ENCODE data around the gene DNAJA4. TPM values are rescaled to one million over a fixed set of nuclear protein-coding genes. Genes with fewer than 3 reads are reported as not detected.

DNAJA4 gene
- total RNA-seq, 2 experiments from 2014 or later = not detected

DNA sequence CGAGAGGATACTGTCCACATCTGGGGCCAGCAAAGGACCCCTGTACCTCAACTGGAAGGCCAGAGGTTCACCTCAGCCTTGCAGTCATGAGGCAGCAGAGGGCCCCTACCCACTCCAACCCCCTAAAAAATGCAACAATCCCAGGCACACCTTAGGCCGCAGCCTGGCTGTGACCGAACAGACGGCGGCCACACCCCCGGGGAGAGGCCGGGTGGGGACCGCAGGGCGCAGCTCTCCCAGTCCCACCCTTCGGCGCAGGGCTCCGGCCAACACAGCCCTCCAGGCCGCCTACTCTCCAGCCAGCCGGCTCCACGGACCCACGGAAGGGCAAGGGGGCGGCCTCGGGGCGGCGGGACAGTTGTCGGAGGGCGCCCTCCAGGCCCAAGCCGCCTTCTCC lies 457 bp upstream of the DNAJA4 start:
- BruUV-seq (replicated peaks) = no TSS peak
- DNase-seq (ENCODE audit: low spot score) = no peak
- intact Hi-C loops (cut with micrococcal nuclease; ENCODE audit: unreplicated experiment) = no loop called here
- Histone ChIP-seq H2AFZ (ENCODE audit: low read length) (no peak overlapping the region), H3K4me1 (ENCODE audit: insufficient read depth, low read length, poor library complexity, severe bottlenecking) (no peaks in the 10 kb centered on the region), H3K36me3 (ENCODE audit: insufficient read depth, low read length) (no peaks in the 10 kb centered on the region), H3K79me2 (ENCODE audit: insufficient read depth, low read depth, low read length) (no peaks in the 10 kb centered on the region), H4K20me1 (ENCODE audit: insufficient read depth, low read length) (no peaks in the 10 kb centered on the region), H3K9me2 (ENCODE audit: insufficient read depth, low read length) (no peaks in the 10 kb centered on the region), H3K4me2 (ENCODE audit: low read length) (no peak overlapping the region), H3K27ac (ENCODE audit: low read depth, low read length, poor library complexity, severe bottlenecking) (no peak overlapping the region), H3K9me3 (ENCODE audit: low read length) (no peaks in the 10 kb centered on the region), H3K4me3 (ENCODE audit: low read depth, low read length, poor library complexity, severe bottlenecking) (no peak overlapping the region)
- ChIA-PET POLR2A (interaction anchor here (0.6 kb wide), 1 partner anchor 184 kb away, joined by 3 read pairs; no protein-coding TSS in a partner anchor), CTCF (ENCODE audit: unreplicated experiment) (no interaction called here)
- TF ChIP-seq, protein P1, sequence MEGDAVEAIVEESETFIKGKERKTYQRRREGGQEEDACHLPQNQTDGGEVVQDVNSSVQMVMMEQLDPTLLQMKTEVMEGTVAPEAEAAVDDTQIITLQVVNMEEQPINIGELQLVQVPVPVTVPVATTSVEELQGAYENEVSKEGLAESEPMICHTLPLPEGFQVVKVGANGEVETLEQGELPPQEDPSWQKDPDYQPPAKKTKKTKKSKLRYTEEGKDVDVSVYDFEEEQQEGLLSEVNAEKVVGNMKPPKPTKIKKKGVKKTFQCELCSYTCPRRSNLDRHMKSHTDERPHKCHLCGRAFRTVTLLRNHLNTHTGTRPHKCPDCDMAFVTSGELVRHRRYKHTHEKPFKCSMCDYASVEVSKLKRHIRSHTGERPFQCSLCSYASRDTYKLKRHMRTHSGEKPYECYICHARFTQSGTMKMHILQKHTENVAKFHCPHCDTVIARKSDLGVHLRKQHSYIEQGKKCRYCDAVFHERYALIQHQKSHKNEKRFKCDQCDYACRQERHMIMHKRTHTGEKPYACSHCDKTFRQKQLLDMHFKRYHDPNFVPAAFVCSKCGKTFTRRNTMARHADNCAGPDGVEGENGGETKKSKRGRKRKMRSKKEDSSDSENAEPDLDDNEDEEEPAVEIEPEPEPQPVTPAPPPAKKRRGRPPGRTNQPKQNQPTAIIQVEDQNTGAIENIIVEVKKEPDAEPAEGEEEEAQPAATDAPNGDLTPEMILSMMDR (conservative IDR thresholded peaks at IDR 0.05; ENCODE audit: low read length) = no peak

DNA sequence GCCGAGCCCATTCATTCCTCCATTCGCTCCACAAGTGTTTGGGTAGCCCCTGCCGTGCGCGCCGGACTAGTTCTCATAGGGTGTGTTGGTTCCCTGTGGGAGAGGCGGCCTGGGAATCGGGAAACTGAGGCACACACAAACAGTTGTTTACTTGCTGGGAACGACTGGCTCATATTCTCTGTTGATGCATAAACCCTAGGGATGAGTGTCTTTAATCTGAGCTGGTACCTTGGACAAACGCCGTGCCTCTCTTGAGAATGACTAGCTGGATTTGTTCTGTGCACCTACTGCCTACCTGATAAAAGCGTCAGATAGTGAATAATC lies 737 bp downstream of the DNAJA4 start:
- no peaks in the 10 kb centered on the region for H3K4me1 ChIP-seq (ENCODE audit: insufficient read depth, low read length, poor library complexity, severe bottlenecking)
- ChIA-PET POLR2A (interaction anchor here (1.5 kb wide), 1 partner anchor 10 kb away, joined by 4 read pairs; no protein-coding TSS in a partner anchor), CTCF (ENCODE audit: unreplicated experiment) (interaction anchor here (1.1 kb wide), 1 partner anchor 30 kb away, joined by 3 read pairs; no protein-coding TSS in a partner anchor)
- H3K4me3 ChIP-seq (ENCODE audit: low read depth, low read length, poor library complexity, severe bottlenecking) = no peak overlapping the region
- H3K9me2 ChIP-seq (ENCODE audit: insufficient read depth, low read length) = no peaks in the 10 kb centered on the region
- no peaks in the 10 kb centered on the region for H4K20me1 ChIP-seq (ENCODE audit: insufficient read depth, low read length)
- no TSS peak for BruUV-seq (replicated peaks)
- no peaks in the 10 kb centered on the region for H3K79me2 ChIP-seq (ENCODE audit: insufficient read depth, low read depth, low read length)
- TF ChIP-seq EZH2phosphoT487 (IDR thresholded peaks at IDR 0.05; ENCODE audit: borderline replicate concordance, low read depth, low read length) = no peak
- TF ChIP-seq, protein P1 (conservative IDR thresholded peaks at IDR 0.05; ENCODE audit: low read length) = no peak
- no peak overlapping the region for H3K27ac ChIP-seq (ENCODE audit: low read depth, low read length, poor library complexity, severe bottlenecking)
- no peaks in the 10 kb centered on the region for H3K9me3 ChIP-seq (ENCODE audit: low read length)
- H3K4me2 ChIP-seq (ENCODE audit: low read length) = no peak overlapping the region
- DNase-seq (ENCODE audit: low spot score) = no peak
- no peak overlapping the region for H2AFZ ChIP-seq (ENCODE audit: low read length)
- intact Hi-C loops (cut with micrococcal nuclease; ENCODE audit: unreplicated experiment) = no loop called here
- H3K36me3 ChIP-seq (ENCODE audit: insufficient read depth, low read length) = no peaks in the 10 kb centered on the region

DNA sequence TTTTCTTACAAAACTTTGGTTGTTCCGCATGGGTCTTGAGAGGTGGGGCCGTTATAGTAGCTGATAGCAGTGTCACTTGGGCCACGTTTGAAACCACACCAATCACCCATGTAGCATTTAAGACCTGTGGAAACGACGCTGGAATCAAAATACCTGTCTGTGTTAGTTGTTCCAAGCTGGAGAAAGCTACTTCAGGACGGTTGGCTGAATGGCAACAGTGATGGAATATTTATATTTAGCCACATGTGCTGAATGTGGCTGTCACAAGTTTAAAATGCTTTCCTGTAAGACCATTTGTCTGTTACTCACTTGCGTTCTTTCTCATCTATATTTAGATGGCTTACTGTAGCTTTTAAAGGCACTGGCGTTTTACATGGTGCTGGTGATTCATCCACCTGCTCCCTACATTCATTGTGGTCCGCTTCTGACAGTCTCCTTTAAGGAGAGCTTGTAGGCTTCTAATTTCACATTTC lies 1.4 kb downstream of the DNAJA4 start:
- ChIA-PET CTCF (ENCODE audit: unreplicated experiment) (interaction anchor here (1.1 kb wide), 1 partner anchor 30 kb away, joined by 3 read pairs; no protein-coding TSS in a partner anchor), POLR2A (interaction anchor here (1.5 kb wide), 1 partner anchor 10 kb away, joined by 4 read pairs; no protein-coding TSS in a partner anchor)
- BruUV-seq (replicated peaks) = no TSS peak
- no peaks in the 10 kb centered on the region for H3K79me2 ChIP-seq (ENCODE audit: insufficient read depth, low read depth, low read length)
- no peaks in the 10 kb centered on the region for H3K36me3 ChIP-seq (ENCODE audit: insufficient read depth, low read length)
- H3K4me3 ChIP-seq (ENCODE audit: low read depth, low read length, poor library complexity, severe bottlenecking) = no peak overlapping the region
- H3K27ac ChIP-seq (ENCODE audit: low read depth, low read length, poor library complexity, severe bottlenecking) = no peak overlapping the region
- no peak overlapping the region for H3K4me2 ChIP-seq (ENCODE audit: low read length)
- no peak overlapping the region for H2AFZ ChIP-seq (ENCODE audit: low read length)
- no peaks in the 10 kb centered on the region for H3K9me2 ChIP-seq (ENCODE audit: insufficient read depth, low read length)
- DNase-seq (ENCODE audit: low spot score) = no peak
- no peak for TF ChIP-seq EZH2phosphoT487 (IDR thresholded peaks at IDR 0.05; ENCODE audit: borderline replicate concordance, low read depth, low read length)
- TF ChIP-seq, protein P1 (conservative IDR thresholded peaks at IDR 0.05; ENCODE audit: low read length) = no peak
- H4K20me1 ChIP-seq (ENCODE audit: insufficient read depth, low read length) = no peaks in the 10 kb centered on the region
- no peaks in the 10 kb centered on the region for H3K4me1 ChIP-seq (ENCODE audit: insufficient read depth, low read length, poor library complexity, severe bottlenecking)
- intact Hi-C loops (cut with micrococcal nuclease; ENCODE audit: unreplicated experiment) = no loop called here
- H3K9me3 ChIP-seq (ENCODE audit: low read length) = no peaks in the 10 kb centered on the region
